ENCODE data around the gene ATAD3A. TPM values are rescaled to one million over a fixed set of nuclear protein-coding genes. Genes with fewer than 3 reads are reported as not detected.

The ATAD3A gene
- total and polyA plus RNA-seq, 9 donors = 2.8 to 23.9 (median 16.9) TPM

- intact Hi-C loops (cut with DNase I) = loop anchor here in 1 of 4 donors (2.0 kb wide), 1 partner anchor 316 kb away; the partner anchor contains the start of gene GNB1
These were observed 63.0 kb downstream of the ATAD3A start, which contains the start of gene SSU72 for GRCh38 chr1:1574721-1575537. Gene SSU72, minus strand, starts transcription at chr1:1574863. Its CDS starts 306 bp downstream, at chr1:1574557.

GRCh38 chr1:1577367-1578011, 65.5 kb downstream of the ATAD3A start:
- Histone ChIP-seq H3K27me3 (no peaks in the 10 kb centered on the region), H3K36me3 (no peaks in the 10 kb centered on the region), H3K27ac (no peak overlapping the region), H3K9me3 (no peaks in the 10 kb centered on the region), H3K4me1 (ENCODE audit: insufficient read depth) (peaks cover 2% of the 10 kb centered on the region), H3K4me3 (no peak overlapping the region)
- intact Hi-C loops (cut with DNase I) = no loop called here
- TF ChIP-seq EP300 (IDR thresholded peaks at IDR 0.05) = no peak
- TF ChIP-seq, protein P1, sequence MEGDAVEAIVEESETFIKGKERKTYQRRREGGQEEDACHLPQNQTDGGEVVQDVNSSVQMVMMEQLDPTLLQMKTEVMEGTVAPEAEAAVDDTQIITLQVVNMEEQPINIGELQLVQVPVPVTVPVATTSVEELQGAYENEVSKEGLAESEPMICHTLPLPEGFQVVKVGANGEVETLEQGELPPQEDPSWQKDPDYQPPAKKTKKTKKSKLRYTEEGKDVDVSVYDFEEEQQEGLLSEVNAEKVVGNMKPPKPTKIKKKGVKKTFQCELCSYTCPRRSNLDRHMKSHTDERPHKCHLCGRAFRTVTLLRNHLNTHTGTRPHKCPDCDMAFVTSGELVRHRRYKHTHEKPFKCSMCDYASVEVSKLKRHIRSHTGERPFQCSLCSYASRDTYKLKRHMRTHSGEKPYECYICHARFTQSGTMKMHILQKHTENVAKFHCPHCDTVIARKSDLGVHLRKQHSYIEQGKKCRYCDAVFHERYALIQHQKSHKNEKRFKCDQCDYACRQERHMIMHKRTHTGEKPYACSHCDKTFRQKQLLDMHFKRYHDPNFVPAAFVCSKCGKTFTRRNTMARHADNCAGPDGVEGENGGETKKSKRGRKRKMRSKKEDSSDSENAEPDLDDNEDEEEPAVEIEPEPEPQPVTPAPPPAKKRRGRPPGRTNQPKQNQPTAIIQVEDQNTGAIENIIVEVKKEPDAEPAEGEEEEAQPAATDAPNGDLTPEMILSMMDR (IDR thresholded peaks at IDR 0.05) = no peak
- no peak for TF ChIP-seq POLR2A (IDR thresholded peaks at IDR 0.05)
- WGBS, 3 donors = 29 to 46% (median 32%) methylated on average over 10 of the region's 10 CpGs
- no peak for DNase-seq

More at GRCh38 chr1:1574721-1575537, 63.0 kb downstream of the ATAD3A start, which contains the start of gene SSU72:
- Histone ChIP-seq H3K4me1 (ENCODE audit: insufficient read depth) (peaks cover 4% of the 10 kb centered on the region), H3K36me3 (no peaks in the 10 kb centered on the region), H3K27me3 (no peaks in the 10 kb centered on the region), H3K27ac (peak within 1 kb of the TSS; percentile 97 to 99), H3K9me3 (no peaks in the 10 kb centered on the region), H3K4me3 (peak within 1 kb of the TSS; percentile 63)
- 0 to 1% (median 0%) methylated on average over 71 to 87 of the region's 87 CpGs for WGBS, 3 donors
- DNase-seq = peak; percentile 89 to 96 (median 93)
- TF ChIP-seq, protein P1 (IDR thresholded peaks at IDR 0.05) = peak in 1 of 3 donors; percentile 24
- TF ChIP-seq EP300 (IDR thresholded peaks at IDR 0.05) = no peak
- TF ChIP-seq POLR2A (IDR thresholded peaks at IDR 0.05) = peak; percentile 96

- intact Hi-C loops (cut with DNase I) = no loop called here
- Histone ChIP-seq H3K27ac (no peak overlapping the region), H3K27me3 (no peaks in the 10 kb centered on the region), H3K4me1 (ENCODE audit: insufficient read depth) (peaks cover under 1% of the 10 kb centered on the region), H3K36me3 (no peaks in the 10 kb centered on the region), H3K4me3 (no peak overlapping the region), H3K9me3 (no peaks in the 10 kb centered on the region)
- WGBS, 3 donors = 76 to 88% (median 86%) methylated on average over 13 of the region's 13 CpGs
- DNase-seq = no peak
- no peak for TF ChIP-seq POLR2A (IDR thresholded peaks at IDR 0.05)
- TF ChIP-seq EP300 (IDR thresholded peaks at IDR 0.05) = no peak
- TF ChIP-seq, protein P1 (IDR thresholded peaks at IDR 0.05) = no peak
These were observed 66.5 kb downstream of the ATAD3A start for GRCh38 chr1:1578371-1578940.

GRCh38 chr1:1582585-1583346, 70.8 kb downstream of the ATAD3A start:
- Histone ChIP-seq H3K27ac (no peak overlapping the region), H3K4me3 (no peak overlapping the region), H3K27me3 (no peaks in the 10 kb centered on the region), H3K36me3 (no peaks in the 10 kb centered on the region), H3K4me1 (ENCODE audit: insufficient read depth) (no peaks in the 10 kb centered on the region), H3K9me3 (no peaks in the 10 kb centered on the region)
- WGBS, 3 donors = 66 to 74% (median 66%) methylated on average over 9 of the region's 9 CpGs
- intact Hi-C loops (cut with DNase I) = no loop called here
- DNase-seq = no peak
- TF ChIP-seq POLR2A (IDR thresholded peaks at IDR 0.05) (no peak), EP300 (IDR thresholded peaks at IDR 0.05) (no peak)
- TF ChIP-seq, protein P1 (IDR thresholded peaks at IDR 0.05) = no peak

All from ovary (tissue), 9 donors.